Mucosa of rectum (tissue), 2 donors: ENCODE measurements around the gene NFIC.
"Not testable (repeated sequence)": the region's sequence is repeated elsewhere in the genome, so short reads cannot be mapped to it uniquely, and the experiment has no call there.

ENCODE experiments used
- H3K27ac ChIP-seq, 2 donors: one replicate each; pipeline ENCODE4 v1.7.0; 2013; ENCODE audit warnings: inconsistent platforms in 2 of 2, low read depth in 2 of 2, low read length in 2 of 2
- H3K27me3 ChIP-seq, 2 donors: one replicate each; pipeline ENCODE4 v1.7.0; 2013; ENCODE audit warnings: low read length in 2 of 2; ENCODE audit not compliant: control insufficient read depth in 2 of 2, insufficient read depth in 2 of 2
- H3K36me3 ChIP-seq, 2 donors: one replicate each; pipeline ENCODE4 v1.7.0; 2013; ENCODE audit warnings: low read length in 2 of 2; ENCODE audit not compliant: control insufficient read depth in 2 of 2, insufficient read depth in 2 of 2
- H3K4me1 ChIP-seq, 2 donors: one replicate each; pipeline ENCODE4 v1.7.0; 2013; ENCODE audit warnings: low read length in 2 of 2, mild to moderate bottlenecking in 1 of 2; ENCODE audit not compliant: control insufficient read depth in 2 of 2, insufficient read depth in 2 of 2
- H3K4me3 ChIP-seq, 2 donors: one replicate each; pipeline ENCODE4 v1.7.0; 2013; ENCODE audit warnings: low read length in 2 of 2
- H3K9ac ChIP-seq, 2 donors: one replicate each; pipeline ENCODE4 v1.7.0; 2013; ENCODE audit warnings: low read length in 2 of 2, low read depth in 1 of 2, mild to moderate bottlenecking in 1 of 2
- H3K9me3 ChIP-seq, 2 donors: one replicate each; pipeline ENCODE4 v1.7.0; 2013; ENCODE audit warnings: low read length in 2 of 2; ENCODE audit not compliant: control insufficient read depth in 2 of 2
- donor health status: healthy.
- donor health status: Normal muscosa, but diverticular disease.

Gene NFIC

DNA sequence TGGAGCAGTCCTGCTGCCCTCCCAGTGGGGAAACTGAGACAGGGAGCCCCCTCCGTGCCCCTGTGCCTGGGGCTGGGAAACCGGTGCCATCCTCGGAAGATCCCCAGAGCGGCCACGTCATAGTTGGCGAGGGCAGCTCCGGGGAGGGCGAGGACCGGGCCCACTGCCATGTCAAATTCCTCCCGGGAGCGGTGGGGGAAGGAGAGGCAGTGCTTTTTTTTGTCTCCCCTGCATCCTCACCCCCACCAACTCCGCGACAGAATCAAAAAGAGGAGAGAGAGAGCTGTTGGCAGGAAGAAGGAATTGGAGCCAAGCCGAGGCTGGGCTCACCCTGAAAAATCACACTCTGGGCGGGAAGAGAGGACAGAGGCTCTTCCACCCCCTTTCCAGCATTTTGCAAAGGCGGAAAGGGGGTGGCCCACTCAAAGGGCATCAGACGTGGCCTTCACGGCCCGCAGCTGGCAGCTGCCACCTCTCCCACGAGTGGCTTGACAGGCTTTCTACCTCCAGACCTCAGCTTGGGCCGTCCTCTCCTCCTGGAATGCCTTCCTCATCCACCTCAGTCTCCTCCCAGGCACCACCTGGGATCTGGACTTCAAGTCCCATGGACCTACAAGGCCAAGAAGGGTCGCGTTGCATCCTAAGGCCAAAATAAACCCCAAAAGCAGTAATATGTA, 19.6 kb upstream of the NFIC start:
- Histone ChIP-seq H3K36me3 (no peaks in the 10 kb centered on the region), H3K9ac (peak overlapping the region; percentile 14 to 53), H3K4me3 (no peak overlapping the region), H3K27me3 (no peaks in the 10 kb centered on the region), H3K27ac (peak overlapping the region; percentile 66 to 67), H3K9me3 (no peaks in the 10 kb centered on the region), H3K4me1 (peaks cover 13 to 23% of the 10 kb centered on the region in 2 donors)

DNA sequence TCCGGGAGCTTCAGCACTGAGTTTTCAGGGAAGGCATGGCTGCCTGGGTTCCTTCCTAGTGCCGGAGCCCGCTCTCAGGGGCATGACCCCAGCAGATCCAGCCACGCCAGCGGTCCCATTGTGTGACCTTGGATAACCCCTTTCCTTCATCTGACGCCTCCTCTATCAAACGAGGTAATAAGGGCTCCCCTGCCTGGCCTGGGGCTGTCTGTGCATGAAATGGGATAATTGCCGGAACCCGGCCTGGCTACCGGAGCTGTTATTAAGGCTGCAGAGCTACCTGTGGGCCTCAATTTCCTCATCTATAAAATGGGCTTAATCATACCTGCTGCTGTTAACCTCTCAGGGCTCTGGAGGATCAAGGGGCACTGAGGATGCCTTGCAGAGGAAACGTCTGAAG, 18.3 kb upstream of the NFIC start:
- no peaks in the 10 kb centered on the region for H3K9me3 ChIP-seq

DNA sequence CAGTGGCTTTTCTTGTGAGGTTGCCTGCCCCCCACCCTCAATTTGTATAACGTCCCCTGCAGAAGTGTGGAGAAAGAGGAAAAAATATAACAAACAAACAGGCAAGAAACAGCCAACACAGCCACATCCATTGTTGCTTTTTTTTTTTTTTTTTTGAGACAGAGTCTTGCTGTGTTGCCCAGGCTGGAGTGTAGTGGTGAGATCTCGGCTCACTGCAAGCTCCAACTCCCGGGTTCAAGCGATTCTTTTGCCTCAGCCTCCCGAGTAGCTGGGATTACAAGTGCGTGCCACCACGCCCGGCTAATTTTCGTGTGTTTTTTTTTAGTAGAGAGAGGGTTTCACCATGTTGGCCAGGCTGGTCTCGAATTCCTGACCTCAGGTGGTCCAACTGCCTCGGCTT, 17.9 kb upstream of the NFIC start:
- H3K9me3 ChIP-seq, H3K27ac ChIP-seq, H3K9ac ChIP-seq, H3K36me3 ChIP-seq, H3K4me3 ChIP-seq, H3K27me3 ChIP-seq: not testable (repeated sequence)
- H3K4me1 ChIP-seq = peaks cover 9 to 19% of the 10 kb centered on the region in 2 donors

More for the DNA sequence above, 18.3 kb upstream of the NFIC start:
- Histone ChIP-seq H3K9ac (no peak overlapping the region), H3K36me3 (no peaks in the 10 kb centered on the region), H3K27ac (no peak overlapping the region), H3K27me3 (no peaks in the 10 kb centered on the region), H3K4me1 (peaks cover 10 to 19% of the 10 kb centered on the region in 2 donors), H3K4me3 (no peak overlapping the region)

DNA sequence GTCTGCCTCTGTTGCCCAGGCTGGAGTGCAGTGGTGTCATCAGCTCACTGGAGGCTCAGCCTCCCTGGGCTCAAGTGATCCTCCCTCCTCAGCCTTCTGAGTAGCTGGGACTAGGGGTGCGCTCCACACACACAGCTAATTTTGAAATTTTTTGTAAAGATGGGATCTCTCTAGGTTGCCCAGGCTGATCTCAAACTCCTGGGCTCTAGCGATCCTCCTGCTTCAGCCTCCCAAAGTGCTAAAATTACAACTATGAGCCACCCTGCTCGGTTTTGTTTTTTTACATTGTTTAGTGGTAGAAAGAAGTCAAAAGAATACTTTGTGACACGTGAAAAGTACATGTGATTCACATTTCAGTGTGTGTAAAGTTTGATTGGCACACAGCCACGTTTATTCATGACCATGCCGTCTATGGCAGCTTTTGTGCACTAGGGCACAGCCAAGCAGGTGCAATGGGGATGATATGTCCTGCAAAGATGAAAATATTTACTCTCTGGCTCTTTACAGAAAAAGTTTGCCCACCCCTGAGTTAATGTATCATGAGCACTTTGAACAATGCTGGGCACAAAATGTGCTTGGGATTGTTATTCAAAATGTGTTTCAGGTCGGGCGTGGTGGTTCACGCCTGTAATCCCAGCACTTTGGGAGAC, 16.2 kb upstream of the NFIC start:
- H3K4me1 ChIP-seq = peaks cover 9 to 13% of the 10 kb centered on the region in 2 donors

DNA sequence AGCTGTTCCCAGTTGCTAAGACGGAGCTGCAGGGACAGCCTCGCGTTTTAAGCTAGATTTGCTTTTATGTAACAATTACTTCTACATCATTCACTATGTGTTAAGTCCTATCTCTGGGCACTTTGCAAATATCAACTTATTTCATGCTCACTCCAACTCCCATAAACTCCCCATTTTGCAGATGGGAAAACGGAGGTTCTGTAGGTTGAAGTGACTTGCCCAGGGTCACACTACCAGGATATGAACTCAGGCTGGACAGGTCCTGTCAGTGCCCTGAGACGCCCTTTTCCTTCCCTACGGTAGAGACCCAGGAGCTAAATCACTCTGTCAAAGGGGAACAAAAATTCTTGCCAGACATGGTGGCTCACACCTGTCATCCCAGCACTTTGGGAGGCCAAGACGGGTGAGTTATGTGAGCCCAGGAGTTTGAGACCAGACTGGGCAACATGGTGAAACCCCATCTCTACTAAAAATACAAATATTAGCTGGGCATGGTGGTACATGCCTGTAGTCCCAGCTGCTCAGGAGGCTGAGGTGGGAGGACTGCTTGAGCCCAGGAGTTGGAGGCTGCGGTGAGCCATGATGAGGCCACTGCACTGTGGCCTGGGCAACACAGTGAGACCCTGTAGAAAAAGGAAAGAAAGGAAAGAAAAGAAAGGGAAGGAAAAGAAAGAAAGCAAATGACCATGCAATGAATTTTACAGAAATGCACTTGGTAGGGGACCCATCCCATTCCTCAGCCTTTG, 14.5 kb upstream of the NFIC start:
- Histone ChIP-seq H3K27ac (no peak overlapping the region), H3K9me3 (no peaks in the 10 kb centered on the region), H3K27me3 (no peaks in the 10 kb centered on the region), H3K36me3 (no peaks in the 10 kb centered on the region), H3K9ac (no peak overlapping the region), H3K4me1 (peaks cover 4 to 7% of the 10 kb centered on the region in 2 donors), H3K4me3 (no peak overlapping the region)

More for the DNA sequence above, 16.2 kb upstream of the NFIC start:
- Histone ChIP-seq H3K9ac (peak overlapping the region in 1 of 2 donors; percentile 2), H3K27me3 (no peaks in the 10 kb centered on the region), H3K9me3 (no peaks in the 10 kb centered on the region), H3K4me3 (no peak overlapping the region), H3K36me3 (no peaks in the 10 kb centered on the region), H3K27ac (peak overlapping the region in 1 of 2 donors; percentile 64)

DNA sequence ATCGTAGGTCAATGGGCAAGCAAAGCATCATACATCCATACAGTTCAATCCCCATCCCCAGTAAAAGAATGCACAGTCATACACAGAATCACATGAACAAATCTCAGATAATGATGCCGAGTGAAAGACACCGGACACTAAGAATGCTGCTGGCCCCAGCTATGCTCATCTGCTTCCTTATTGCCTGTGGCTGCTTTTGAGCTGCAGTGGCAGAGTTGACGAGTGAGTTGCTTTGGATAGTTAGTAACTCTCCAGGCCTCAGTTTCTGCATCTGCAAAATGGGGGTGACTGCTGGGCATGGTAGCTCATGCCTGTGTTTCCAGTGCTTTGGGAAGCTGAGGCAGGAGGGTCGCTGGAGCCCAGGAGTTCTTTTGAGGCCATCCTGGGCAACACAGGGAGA, 12.9 kb upstream of the NFIC start:
- no peaks in the 10 kb centered on the region for H3K36me3 ChIP-seq
- H3K27ac ChIP-seq = no peak overlapping the region
- H3K9ac ChIP-seq = no peak overlapping the region
- no peak overlapping the region for H3K4me3 ChIP-seq
- H3K27me3 ChIP-seq = no peaks in the 10 kb centered on the region
- peaks cover 4% of the 10 kb centered on the region in 2 donors for H3K4me1 ChIP-seq
- no peaks in the 10 kb centered on the region for H3K9me3 ChIP-seq

DNA sequence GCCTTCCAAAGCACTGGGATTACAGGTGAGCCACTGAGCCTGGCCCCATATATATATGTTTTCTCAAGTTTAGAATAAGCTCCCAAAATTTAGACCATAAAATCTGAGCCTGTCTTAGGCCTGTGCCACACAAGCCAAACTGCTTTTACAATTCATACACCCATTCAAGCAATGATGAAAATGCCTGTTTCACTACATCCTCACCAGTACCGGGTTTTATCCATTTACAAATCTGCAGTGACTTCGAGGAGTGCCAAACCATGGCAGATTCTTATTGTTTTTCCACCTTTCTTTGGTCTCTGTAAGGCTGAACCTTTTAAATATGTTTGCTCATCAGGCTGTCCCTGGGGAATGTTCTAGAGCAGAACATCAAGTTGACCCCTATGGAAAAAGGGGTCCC, 9.6 kb upstream of the NFIC start:
- Histone ChIP-seq H3K27me3 (no peaks in the 10 kb centered on the region), H3K4me1 (peaks cover 11 to 16% of the 10 kb centered on the region in 2 donors), H3K9ac (no peak overlapping the region), H3K9me3 (no peaks in the 10 kb centered on the region), H3K36me3 (no peaks in the 10 kb centered on the region), H3K4me3 (no peak overlapping the region), H3K27ac (no peak overlapping the region)

DNA sequence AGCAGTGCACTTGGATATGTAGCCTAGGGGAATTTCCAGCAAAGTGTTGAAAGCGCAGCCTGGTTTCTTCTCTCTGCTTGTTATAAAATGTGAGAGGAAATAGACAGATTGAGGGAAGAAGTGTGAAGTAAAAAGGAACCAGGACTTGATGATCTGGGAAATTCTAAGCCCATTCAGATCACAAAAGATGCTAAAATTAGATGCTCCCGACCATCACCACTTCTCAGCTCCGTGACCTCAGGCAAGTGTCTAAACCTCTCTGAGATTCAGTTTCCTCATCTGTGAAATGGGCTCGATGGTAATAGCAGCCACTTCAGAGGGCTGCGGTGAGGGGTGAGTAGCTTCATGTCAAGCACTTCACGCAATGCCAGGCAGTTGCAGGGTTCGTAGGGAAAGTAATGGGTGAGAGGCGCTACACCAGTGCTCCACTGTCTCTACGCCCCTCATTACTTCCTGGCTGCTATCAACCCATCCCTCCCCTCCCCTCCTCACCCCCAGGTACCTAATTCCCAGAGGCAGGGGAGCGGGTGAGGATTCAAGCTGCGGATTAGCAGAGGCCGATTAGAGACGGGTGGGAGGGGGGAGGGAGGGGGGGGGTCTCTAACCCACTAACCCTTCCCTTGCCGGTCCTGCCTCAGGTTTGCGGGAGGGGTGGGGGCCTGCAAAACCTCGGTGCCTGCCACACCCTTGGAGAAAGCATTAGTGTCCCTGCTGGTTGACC, 9.0 kb upstream of the NFIC start:
- Histone ChIP-seq H3K9me3 (no peaks in the 10 kb centered on the region), H3K36me3 (no peaks in the 10 kb centered on the region), H3K27ac (no peak overlapping the region), H3K9ac (no peak overlapping the region), H3K27me3 (no peaks in the 10 kb centered on the region), H3K4me1 (peaks cover 11 to 19% of the 10 kb centered on the region in 2 donors), H3K4me3 (no peak overlapping the region)

DNA sequence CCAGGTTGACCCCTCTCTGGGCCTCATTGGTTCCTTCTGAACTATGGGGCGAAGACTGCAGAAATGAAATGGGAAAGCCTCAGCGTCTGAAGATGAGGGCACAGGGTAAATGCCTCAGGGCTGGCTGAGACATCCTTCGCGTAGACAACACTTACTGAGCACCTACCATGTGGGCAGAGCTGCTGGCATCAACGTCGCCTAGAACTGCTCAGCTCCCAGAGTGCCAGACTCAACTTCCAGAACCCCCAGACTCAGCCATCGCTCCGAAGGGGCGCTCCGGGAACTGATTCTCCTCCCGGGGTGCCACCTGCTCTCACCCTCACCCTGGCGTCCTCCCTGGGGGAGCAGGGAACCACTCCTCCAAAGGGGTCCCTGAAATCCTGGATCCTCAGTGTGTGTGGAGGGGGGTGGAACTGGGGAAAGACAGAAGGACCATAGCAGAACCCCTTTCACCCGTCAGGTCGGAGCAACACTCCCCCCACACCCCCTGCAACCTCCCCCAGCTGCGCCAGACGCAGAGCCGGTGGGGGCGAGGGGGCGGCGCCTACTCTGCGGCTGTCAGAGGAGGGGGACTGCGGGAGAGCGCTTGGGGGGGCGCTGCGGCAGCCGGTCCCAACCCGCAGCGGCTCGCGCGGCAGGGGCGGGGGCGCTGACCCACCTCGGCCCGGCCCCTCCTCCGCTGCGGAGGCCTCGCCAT, 8.2 kb upstream of the NFIC start:
- peaks cover 11 to 19% of the 10 kb centered on the region in 2 donors for H3K4me1 ChIP-seq
- peak overlapping the region in 1 of 2 donors; percentile 83 for H3K9ac ChIP-seq
- no peaks in the 10 kb centered on the region for H3K27me3 ChIP-seq
- H3K9me3 ChIP-seq = no peaks in the 10 kb centered on the region
- no peaks in the 10 kb centered on the region for H3K36me3 ChIP-seq
- no peak overlapping the region for H3K27ac ChIP-seq
- H3K4me3 ChIP-seq = peak overlapping the region in 1 of 2 donors; percentile 81
